NCI-H1930 (cell line): ENCODE measurements around the gene TBC1D7.
A peak's percentile ranks its signal among the peaks of the same experiment; 100 is the strongest.

Experiments used
- DNase-seq, 2 experiments: peaks; one replicate each; lab custom pipeline; 2025; lab: John Stamatoyannopoulos, UW

The TBC1D7 gene

DNA sequence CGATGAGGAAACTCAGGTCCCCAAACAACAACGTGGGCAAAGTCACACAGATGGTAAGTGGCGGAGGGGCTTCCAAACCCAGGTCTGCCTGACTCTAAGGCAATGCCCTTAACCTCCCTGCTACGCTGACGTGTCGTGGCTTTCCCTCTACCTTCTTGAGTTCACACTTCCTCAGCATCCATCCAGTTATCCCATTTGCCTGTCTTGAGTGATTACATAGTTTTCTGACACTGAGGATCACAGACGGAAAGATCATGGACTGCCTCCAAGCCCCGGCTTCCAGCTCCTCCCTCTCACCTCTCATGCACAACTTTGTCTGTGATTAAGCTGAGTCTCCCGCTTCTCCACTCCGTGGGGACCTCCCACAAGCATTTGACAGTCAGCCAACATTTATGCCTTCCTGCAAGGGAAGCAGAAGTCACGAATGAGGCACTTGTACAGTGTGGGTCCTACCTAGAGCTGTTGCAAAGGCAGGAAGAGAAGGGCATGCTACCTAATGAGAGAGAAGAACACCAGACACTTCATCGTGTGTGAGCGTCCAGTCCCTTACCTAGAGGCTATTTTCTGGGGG is 33.8 kb downstream of the TBC1D7 start:
- DNase-seq: no peak

- no peak for DNase-seq
Measured at GRCh38 chr6:13292774-13293173, 35.6 kb downstream of the TBC1D7 start.

DNA sequence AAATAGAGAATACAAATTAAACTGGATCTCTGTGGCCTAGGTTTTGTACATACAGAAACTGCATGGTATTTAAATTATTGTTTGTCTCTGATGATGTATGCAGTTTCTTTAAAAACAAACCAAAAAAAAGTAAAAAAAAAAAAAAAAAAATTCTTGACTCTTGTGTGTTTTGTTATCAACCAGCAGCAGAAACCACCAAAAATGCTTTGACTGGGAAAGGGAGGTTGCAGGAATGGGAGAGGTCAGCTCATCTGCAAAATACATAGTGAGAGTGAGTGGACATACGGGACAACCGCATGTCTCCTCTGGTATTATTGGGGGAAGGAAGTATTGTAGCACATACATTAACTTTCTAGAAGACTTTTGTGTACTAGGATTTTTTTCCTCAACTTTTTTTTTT is 38.0 kb downstream of the TBC1D7 start:
- DNase-seq: no peak

- no peak for DNase-seq
Measured at GRCh38 chr6:13289789-13290318, 38.5 kb downstream of the TBC1D7 start.

GRCh38 chr6:13288969-13289391 is 39.4 kb downstream of the TBC1D7 start:
- DNase-seq: no peak

- no peak for DNase-seq
Measured at GRCh38 chr6:13288481-13288880, 39.9 kb downstream of the TBC1D7 start.

DNA sequence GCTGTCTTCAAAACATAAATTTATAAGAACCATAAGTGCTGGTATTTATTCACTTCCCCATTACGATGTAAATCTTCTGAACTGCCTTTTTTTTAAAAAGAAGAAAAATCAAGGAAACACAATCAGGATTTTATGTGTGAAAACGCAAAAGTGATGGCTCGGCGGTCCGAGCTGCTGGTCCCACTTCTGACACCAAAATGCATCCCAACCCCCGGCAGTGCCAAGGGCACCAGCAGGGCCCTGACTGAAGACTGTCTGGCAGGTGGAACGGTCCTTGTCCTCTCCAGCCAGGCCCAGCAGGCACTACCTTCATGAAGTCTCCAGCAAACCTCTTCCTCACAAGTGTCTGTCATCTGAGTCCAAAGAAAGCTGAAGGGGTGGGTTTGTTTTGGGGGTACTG is 41.2 kb downstream of the TBC1D7 start:
- DNase-seq: no peak

DNA sequence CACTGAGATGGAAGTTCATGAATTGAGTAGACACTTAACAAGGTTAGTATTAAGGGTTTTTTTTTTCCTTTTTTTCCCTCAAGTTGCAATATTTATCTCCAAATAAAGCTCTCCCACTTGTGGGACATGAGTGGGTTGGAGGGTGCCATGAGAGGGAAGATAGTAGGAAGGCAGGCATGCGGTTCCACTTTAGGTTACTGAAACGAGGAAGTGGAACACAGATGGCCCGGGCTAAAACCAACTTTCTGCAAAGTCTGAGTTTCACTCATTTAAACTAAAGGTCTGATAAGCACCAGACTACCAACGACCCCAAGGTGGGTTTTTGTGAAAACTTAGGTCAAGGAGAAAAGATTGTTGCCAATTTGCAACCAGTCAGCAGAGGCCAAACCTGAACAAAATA is 42.2 kb downstream of the TBC1D7 start:
- DNase-seq: no peak

- no peak for DNase-seq
Measured at GRCh38 chr6:13285705-13286104, 42.6 kb downstream of the TBC1D7 start.

DNA sequence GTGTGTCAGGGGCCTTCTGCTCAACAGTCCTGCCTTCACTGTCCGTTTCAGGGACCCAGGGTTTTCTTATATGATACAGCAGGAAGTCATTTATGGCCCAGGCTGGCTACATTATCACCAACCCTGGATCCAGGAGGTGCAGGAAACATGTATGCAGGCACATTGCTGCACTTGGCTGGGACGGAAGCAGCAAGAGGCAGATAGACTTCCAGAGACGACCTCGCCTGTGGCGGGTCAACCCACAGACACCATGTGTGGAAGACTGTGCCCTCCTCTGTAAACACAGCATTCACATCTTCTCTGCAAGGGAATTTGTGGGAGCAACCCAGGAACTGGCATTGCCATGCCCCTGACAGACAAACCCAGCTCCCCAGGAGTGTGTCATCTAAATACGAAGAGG is 43.7 kb downstream of the TBC1D7 start:
- DNase-seq: no peak

- DNase-seq: no peak
Measured at GRCh38 chr6:13283331-13283730, 45.0 kb downstream of the TBC1D7 start.

GRCh38 chr6:13282393-13283069 is 45.8 kb downstream of the TBC1D7 start:
- DNase-seq: no peak

DNA sequence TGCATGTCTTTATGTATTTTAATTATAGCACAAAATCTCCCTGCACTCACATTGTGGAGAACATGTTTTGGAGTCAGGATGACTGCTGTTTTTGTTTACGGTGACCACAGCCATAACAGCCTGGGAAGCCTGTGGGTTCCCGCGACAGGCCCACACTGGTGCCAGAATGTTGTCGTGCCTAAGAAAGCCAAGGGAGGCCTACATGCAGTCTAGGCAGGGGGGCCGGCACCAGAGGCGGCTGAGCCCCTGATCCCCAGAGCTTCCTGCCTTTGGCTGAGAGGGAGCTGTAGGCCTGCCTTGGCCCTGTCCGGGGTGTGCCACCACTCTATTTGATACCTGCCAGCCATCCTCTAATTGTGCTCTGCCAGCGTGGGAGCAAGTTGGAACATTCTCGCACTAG is 46.7 kb downstream of the TBC1D7 start:
- no peak for DNase-seq

DNA sequence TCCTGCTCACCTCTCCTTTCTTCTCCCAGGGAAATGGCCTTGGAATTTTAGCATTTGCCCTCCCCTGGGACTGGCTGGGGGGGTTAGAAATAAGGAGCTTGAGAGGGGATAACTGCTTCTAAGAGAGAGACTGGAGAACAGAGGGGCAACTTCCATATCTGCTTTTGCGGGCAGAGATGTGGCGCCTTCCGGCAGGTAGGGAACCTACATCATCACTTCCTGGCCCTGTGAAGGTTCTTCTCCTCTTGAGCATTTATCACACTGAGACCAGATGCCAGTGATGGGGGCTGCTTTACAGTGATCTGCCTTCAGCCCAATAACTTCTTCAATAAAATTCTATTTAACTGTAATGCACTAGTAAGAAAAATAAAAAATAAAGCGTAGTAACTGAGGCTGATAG is 48.1 kb downstream of the TBC1D7 start:
- DNase-seq: no peak

DNA sequence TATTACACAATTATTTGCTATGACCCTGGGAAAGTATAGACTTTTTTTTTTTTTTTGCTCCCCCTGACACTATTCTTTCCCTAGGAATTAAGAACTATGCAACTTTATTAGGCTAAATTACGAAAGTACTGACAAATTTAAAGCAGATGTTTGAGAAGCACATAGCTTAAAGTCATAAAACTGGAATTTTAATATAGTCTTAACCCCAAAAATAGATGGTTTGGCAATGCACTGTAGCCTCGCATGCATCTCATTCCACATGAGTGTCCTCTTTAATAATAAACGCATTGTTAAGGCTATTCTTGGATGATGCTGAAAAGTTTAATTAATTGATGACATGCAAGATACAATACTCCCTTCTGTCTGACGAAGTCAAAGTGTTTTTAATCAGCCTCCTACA is 49.3 kb downstream of the TBC1D7 start:
- DNase-seq: no peak

DNA sequence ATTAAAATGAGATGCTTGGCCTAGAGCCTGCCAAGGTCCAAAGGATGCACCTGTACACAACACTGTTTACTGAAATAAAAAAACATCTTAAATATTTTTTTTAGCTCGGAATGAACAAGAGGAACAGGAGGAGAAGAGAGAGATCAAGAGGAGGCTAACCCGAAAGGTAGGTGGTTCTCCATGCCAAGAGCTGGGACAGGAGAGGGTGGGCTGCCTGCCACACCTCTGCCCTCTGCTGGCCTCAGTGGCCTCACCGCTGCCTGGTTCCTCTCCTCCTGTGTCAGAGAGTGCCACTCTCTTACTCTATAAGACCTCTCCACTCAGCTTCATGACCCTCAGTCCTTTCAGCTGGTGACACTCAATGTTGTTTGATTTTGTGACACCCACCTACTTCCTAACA is 50.2 kb downstream of the TBC1D7 start:
- DNase-seq: peak in 1 of 2 experiments; percentile 3

DNA sequence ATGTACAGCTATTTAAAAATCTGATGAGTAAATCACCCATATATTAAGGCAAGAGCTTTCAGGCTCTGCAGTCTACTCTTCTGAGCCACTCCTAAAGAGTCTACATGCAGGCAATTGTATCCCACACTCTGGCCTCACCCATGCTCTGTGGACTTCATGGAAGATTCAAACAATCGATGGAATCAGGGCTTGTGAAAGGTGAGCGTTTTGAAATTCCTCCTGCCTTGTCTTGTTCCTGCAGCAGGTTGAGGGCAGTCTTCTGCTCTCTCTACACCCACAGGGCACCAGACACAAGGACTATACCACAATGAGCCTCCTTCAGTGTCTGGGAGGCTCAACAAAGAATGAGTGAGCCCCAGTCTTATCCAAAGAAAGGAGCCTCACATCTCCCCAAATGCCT is 51.1 kb downstream of the TBC1D7 start:
- DNase-seq: no peak

- no peak for DNase-seq
Measured at GRCh38 chr6:13275435-13275989, 52.8 kb downstream of the TBC1D7 start.

GRCh38 chr6:13274707-13275434 is 53.5 kb downstream of the TBC1D7 start:
- DNase-seq: no peak

DNA sequence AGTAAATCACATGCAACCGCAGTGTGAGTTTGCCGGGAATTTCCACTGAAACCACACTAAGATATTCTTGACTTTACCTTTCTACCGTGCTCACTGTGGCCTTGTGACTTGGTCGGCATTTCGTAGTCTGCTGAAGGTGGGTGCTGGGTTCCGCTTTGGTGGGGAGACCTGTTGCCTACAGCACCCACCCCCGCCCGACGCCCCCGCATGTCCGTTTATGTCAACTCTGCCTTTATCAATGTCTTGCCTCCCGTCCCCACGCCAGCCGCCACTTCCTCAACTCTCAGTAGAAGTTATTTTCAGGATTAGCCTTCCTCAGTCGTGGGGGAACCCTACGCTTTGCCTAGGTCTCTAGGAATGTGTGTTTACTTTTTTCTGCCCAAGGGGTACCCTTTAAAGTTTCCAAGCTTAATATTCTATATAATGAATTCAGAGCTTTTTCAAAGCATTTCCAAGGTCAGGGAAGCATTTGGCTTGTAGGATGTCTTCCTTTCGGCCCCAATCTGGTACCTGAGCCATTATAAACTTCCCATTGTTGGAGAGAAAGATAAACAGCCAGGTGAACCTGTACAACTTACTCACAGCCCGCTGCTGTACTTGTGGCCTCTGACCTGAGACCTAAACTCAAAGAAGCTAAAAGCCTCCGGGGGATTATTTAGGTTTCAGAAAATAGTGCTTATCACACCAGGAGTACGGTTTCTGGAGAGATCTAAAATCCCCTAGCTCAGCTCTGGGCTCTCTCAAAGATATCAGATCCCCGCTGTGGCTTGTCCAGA is 54.2 kb downstream of the TBC1D7 start:
- DNase-seq: no peak

DNA sequence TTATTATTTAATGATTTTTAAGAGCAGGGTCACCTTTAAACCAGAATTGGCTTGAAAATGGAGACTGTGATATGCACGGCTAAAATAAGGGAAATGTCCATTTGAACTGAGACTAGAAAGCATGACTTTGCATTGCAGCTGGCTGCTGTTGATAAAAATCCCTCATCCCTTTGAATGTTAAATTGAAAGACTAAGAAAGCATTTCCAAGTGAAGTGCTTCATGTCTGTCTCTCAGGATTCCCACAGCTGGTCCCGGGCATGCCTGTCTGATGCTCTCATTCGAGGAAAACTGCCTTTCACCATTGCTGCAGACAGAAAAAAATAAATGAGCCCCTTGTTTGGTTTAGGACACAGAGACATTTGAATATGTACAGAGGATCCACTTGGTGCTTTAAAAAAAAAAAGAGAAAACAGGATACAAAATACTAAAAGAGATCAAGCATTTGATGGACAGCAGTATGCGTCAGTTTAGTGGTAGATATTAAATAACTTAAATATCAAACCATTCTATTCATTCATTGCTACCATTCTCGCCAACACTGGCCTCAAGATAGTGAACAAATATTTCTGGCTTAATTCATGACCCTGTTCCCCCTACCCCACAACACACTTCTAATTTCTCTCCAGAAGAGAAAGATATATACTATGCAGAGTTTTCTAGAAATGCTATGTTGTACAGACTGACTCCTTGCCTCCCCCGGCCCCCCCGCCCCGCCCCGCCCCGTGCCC is 55.0 kb downstream of the TBC1D7 start:
- no peak for DNase-seq
